GM12874 (cell line): ENCODE data around the gene COX4I2.

Experiments
- CTCF ChIP-seq: IDR thresholded peaks from 2 replicates; pipeline ENCODE4 v1.5.1; 2011; ENCODE audit warnings: low read depth, mild to moderate bottlenecking, control low read depth, low read length, moderate library complexity; ENCODE audit not compliant: insufficient read depth

Gene COX4I2

GRCh38 chr20:31596831-31597480, 40.8 kb upstream of the COX4I2 start:
- no peak for TF ChIP-seq CTCF

DNA sequence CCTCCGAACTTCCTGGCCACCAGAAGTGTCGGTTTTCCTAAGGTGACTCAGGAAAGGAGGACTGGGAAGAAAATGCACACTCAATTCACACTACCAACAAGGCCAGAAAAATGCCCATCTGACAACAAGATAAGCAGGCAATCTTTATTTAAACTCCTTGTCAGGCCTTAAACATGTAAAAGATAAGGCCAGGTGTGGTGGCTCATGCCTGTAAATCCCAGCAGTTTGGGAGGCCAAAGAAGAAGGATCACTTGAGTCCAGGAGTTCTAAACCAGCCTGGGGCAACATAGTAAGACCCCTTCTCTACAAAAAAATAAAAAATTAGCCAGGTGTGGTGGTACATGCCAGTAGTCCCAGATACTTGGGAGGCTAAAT, 40.2 kb upstream of the COX4I2 start:
- no peak for TF ChIP-seq CTCF

- no peak for TF ChIP-seq CTCF
Observed at GRCh38 chr20:31602431-31602778, 35.3 kb upstream of the COX4I2 start.

- TF ChIP-seq CTCF, result no peak
Observed at GRCh38 chr20:31602779-31603441, 34.8 kb upstream of the COX4I2 start.

DNA sequence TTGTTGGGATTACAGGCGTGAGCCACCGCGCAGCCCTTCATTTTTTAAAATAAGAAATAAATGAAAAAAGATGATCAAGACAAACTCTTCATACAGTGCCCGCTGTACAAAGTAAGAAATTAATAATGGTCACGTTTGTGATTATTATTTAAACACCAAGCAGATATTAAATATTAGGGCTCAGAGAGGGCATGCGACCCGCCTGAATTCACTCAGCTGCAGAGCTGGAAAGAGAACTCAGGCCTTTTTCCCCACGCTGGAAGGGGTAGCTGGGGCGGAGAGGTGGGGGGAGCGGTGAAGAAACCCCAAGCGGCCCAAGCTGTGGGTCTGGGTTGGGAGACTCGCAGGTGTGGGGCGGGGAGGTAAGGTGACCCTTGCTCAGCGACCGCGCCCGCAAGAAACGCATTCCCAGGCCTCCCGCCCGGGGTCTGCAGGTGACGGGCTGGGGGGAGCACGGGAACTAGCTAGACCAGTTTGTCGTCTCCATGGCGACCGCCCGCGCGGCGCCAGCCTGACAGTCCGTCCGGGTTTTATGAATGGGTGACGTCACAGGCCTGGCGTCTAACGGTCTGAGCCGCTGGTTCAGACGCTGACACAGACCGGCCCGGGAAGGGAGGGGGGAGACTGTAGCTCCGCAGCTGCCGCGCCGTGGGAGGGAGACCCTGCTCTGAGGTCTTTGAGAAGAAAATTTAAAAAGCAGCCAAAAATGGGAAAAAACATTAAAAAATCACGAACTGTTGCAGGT, 33.7 kb upstream of the COX4I2 start:
- no peak for TF ChIP-seq CTCF

GRCh38 chr20:31604567-31605030, 33.1 kb upstream of the COX4I2 start:
- TF ChIP-seq CTCF, result no peak

DNA sequence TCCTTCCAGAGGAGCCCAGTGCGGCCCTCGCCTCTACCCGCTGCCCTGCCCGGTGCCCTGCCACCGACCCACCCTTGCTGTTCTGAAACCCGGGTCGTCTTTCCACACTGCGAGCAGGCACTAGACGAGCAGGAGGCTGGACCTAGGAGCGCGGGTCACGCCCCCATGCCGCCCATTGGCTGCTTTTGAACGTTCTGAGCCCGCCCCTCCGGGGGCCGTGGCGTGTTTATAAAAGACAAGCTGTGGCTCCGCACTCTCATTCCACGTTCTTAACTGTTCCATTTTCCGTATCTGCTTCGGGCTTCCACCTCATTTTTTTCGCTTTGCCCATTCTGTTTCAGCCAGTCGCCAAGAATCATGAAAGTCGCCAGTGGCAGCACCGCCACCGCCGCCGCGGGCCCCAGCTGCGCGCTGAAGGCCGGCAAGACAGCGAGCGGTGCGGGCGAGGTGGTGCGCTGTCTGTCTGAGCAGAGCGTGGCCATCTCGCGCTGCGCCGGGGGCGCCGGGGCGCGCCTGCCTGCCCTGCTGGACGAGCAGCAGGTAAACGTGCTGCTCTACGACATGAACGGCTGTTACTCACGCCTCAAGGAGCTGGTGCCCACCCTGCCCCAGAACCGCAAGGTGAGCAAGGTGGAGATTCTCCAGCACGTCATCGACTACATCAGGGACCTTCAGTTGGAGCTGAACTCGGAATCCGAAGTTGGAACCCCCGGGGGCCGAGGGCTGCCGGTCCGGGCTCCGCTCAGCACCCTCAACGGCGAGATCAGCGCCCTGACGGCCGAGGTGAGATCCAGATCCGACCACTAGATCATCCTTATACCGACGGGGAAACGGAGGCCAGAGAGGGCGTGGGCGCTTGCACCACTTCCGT, 32.4 kb upstream of the COX4I2 start, which contains the start of gene ID1:
TSS of gene ID1 (plus strand) at position 259 of the 871 bp plus-strand sequence. CDS start at position 358, 99 bp downstream.
- no peak for TF ChIP-seq CTCF
